HG02623 (cell line): ENCODE measurements around the gene MTHFS.
"Not testable (repeated sequence)": the region's sequence is repeated elsewhere in the genome, so short reads cannot be mapped to it uniquely, and the experiment has no call there.

Source experiments
- ATAC-seq: cut with Tn5 transposase; IDR thresholded peaks from one replicate; pipeline ENCODE4 v1.9.1; 2021; ENCODE audit warnings: moderate library complexity; ENCODE audit not compliant: unreplicated experiment

Gene MTHFS

GRCh38 chr15:79916502-79917132 lies 19.8 kb upstream of the MTHFS start:
- no peak for ATAC-seq

GRCh38 chr15:79915776-79916501 lies 19.1 kb upstream of the MTHFS start:
- ATAC-seq = not testable (repeated sequence)

GRCh38 chr15:79914728-79915127 lies 17.9 kb upstream of the MTHFS start:
- no peak for ATAC-seq

- not testable (repeated sequence) for ATAC-seq
Measured at GRCh38 chr15:79909556-79910335, 12.9 kb upstream of the MTHFS start.

DNA sequence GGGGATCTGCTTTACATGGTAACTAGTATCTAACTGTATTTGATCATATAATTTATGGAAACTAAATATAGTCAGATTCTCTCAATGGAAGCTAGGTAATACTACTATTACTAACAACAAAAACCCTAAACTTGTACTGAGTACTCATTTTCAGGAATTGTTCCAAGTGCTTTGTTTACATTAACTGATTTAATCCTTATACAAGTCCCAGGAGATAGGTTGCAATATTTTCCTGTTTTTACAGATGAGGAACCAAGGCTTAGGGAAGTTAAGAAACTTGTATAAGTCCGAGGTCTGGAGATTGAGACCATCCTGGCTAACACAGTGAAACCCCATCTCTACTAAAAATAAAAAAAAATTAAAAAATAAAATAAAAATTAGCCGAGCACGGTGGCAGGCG lies 7.5 kb upstream of the MTHFS start:
- ATAC-seq = no peak

DNA sequence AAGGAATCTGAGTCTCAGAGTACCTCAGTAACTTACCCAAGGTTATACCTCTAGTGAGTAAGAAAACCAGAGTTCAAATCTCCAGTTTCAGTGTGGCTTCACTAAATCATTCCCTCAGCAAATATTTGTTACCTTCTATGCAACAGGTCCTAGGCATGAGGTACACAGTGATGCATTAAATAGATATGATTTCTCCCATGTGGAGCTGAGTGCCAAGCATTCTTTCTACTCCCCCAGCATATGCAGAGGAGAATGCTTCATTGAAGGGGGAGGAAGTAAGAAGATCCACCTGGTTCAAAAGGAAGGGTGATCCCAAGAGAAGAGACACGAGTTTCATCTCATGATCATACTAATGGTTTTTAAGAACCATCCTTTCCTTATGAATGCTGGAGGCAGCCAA lies 6.8 kb upstream of the MTHFS start:
- no peak for ATAC-seq

DNA sequence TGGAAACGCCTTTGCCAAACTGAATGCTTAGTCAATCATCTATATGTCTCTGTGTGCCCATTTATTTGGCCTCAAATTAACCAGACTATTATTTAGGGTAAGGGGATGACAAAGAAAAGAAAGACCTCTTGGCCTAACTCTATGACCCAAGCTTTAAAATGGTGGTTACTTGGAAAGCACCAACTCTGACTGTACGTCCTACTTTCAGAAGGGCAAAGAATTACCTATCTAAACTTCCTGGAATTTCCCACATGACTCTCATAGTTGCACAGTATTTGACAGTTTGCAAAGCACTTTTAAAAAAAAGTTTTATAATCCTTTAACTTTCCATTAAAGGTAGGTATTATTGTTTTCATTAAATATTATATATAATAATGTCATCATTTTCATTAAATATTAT lies 6.3 kb upstream of the MTHFS start:
- ATAC-seq = no peak

- no peak for ATAC-seq
Measured at GRCh38 chr15:79901958-79902357, 5.1 kb upstream of the MTHFS start.

- ATAC-seq = not testable (repeated sequence)
Measured at GRCh38 chr15:79900818-79901378, 4.1 kb upstream of the MTHFS start.

GRCh38 chr15:79900087-79900486 lies 3.3 kb upstream of the MTHFS start:
- no peak for ATAC-seq

DNA sequence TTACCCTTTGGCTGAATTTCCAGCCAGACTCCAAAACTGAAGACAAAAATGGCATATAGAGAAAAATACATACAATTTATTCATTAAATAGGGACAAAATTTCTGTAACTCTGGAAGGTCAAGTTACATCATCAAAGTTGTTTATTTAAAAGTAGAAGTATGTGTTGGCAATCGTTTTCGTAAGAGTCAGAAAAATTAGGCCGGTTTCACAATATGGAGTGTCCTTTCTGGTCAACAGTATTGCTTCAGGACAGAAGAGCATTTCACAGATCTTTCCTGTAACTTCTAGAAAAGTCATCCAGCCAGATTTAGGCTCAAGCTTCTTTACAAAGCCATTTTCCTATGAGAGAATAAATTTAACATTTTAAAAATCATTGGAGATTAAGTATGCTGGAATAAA lies 2.0 kb upstream of the MTHFS start:
- not testable (repeated sequence) for ATAC-seq

- no peak for ATAC-seq
Measured at GRCh38 chr15:79898369-79898768, 1.6 kb upstream of the MTHFS start.

GRCh38 chr15:79897701-79898113 lies 893 bp upstream of the MTHFS start:
- ATAC-seq = no peak

- no peak for ATAC-seq
Measured at GRCh38 chr15:79897380-79897678, 515 bp upstream of the MTHFS start.

DNA sequence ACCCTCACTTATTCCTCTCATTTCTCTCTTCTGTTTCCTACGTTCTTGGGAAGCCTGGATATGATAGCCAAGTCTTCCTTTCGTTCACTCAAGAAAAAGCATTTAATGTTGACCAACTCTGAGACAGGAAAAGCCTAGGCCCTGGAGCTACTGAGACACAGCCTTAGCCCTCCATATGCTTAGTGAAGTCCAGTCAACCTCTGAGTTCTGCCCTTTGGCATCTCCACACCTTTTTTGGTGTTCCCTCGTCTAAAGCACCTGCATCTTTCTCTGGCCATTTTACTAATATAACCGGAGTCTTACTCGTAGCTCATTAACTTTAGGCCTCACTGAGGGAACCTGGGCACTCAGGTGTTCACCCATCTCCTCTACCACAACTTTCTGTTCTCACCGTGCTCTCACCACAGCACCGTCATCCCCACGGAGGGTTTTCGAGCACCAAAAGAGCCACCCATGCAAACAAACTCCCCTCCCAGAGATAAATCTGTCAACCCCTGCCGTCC lies 632 bp downstream of the MTHFS start:
- ATAC-seq = no peak

DNA sequence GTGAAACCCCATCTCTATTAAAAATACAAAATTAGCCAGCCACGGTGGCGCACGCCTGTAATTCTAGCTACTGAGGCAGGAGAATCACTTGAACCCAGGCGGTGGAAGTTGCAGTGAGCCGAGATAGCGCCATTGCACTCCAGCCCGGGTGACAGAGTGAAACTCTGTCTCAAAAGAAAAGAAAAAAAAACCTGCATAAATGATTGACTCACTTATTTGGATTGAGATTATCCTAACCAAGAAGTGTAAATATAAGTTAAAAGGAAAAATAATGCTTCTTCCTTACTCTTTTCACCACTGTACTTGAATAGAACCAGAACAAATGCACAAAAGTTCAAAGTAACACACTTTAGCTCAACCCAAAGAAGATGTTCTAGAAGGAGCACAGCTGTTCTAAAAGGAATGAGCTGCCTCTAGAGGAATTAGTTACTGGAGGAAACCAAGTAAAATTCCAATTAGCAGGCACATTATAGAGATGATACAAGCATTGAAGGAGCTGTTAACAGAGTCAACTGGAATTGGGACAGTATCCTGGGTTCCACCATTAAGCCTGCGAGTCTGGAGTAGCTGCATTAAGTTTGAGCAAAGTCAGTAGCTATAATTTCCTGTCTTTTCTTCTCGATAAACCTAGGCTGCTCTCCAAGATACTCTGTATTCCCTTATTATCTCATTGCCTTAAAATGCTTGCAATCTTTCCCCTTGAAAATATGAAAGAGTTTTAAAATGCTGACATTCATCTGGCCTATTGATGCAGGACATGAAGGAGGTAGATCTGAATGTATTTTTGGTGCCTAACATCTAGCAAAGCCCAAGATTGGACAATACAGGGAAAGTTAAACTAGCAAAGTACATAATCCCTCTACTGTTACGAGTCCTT lies 9.5 kb downstream of the MTHFS start:
- ATAC-seq = no peak

DNA sequence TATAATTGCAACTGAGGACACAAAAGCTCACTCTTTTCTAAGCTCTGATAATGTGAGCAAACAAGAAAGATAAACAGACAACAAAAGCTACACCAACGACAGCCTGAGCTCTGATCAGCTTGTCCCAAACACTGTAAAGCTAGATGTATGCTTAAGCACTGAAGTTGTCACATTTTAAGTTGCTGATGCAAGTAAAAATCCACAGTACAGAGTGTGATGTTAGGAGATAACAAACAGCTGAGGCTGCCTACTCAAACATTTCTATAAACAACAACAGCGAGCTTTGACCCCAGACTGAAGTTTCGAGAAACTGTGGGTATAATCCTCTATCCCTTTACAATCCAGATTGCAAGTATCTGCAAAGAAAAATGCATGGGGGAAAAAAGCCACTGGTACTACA lies 10.7 kb downstream of the MTHFS start:
- ATAC-seq = no peak

- no peak for ATAC-seq
Measured at GRCh38 chr15:79884204-79884596, 12.6 kb downstream of the MTHFS start.

- ATAC-seq = no peak
Measured at GRCh38 chr15:79883579-79884203, 13.1 kb downstream of the MTHFS start.

GRCh38 chr15:79881668-79882067 lies 15.1 kb downstream of the MTHFS start:
- no peak for ATAC-seq
